GM12875 (cell line): ENCODE measurements around the gene LAIR2.

ENCODE experiments used
- H3K4me3 ChIP-seq: one replicate; pipeline ENCODE4 v1.5.1; 2011; ENCODE audit warnings: low read depth, low read length, control low read depth
- TF ChIP-seq, protein P1 (sequence below): IDR thresholded peaks from 2 replicates; pipeline ENCODE4 v1.5.1; 2011; ENCODE audit warnings: low read depth, mild to moderate bottlenecking, control low read depth, inconsistent platforms, low read length, moderate library complexity, borderline replicate concordance; ENCODE audit not compliant: insufficient read depth

The LAIR2 gene

GRCh38 chr19:54469496-54469934 is 33.1 kb upstream of the LAIR2 start:
- no peak overlapping the region for H3K4me3 ChIP-seq
- TF ChIP-seq, protein P1, sequence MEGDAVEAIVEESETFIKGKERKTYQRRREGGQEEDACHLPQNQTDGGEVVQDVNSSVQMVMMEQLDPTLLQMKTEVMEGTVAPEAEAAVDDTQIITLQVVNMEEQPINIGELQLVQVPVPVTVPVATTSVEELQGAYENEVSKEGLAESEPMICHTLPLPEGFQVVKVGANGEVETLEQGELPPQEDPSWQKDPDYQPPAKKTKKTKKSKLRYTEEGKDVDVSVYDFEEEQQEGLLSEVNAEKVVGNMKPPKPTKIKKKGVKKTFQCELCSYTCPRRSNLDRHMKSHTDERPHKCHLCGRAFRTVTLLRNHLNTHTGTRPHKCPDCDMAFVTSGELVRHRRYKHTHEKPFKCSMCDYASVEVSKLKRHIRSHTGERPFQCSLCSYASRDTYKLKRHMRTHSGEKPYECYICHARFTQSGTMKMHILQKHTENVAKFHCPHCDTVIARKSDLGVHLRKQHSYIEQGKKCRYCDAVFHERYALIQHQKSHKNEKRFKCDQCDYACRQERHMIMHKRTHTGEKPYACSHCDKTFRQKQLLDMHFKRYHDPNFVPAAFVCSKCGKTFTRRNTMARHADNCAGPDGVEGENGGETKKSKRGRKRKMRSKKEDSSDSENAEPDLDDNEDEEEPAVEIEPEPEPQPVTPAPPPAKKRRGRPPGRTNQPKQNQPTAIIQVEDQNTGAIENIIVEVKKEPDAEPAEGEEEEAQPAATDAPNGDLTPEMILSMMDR: no peak

GRCh38 chr19:54470276-54470887 is 32.2 kb upstream of the LAIR2 start:
- TF ChIP-seq, protein P1: no peak
- H3K4me3 ChIP-seq: no peak overlapping the region

DNA sequence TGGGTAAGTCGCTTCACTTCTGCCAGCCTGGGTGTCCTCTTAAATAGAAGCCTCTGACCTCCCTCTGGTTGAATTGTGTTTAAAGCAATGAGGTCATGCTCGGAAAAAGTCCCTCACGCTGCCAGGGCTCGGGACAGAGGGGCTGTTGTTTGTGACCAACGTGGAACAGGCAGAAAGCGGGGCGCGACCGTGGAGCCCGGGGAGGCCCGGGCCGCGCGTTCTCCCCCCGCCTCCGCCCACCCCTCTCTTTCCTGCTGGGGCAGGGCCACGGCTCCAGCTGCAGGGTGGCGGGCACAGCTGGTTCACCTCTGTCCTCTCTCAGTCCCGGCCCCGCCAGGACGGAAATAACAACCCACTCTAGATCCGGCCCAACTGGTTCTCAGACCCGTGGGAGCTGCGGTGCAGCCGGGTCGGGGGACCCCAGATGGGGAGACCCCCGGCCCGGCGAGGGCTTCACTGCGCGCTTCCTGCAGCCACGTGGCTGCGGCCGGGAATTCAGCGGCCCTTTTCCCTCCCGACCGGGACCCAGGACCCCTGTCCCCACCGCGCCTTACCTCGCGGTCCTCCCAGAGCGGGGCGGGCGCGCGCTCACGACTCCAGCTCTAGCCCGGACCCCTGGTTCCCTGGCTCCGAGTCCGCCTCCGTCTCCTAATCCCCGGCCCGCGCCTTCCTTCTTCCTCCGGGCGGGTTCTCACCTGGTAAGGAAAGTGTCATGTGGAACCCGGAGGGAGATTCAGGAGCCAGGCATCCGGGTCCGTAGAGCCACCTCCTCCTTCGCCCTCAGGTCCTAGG is 31.4 kb upstream of the LAIR2 start:
- TF ChIP-seq, protein P1: no peak
- H3K4me3 ChIP-seq: peak overlapping the region; percentile 21

DNA sequence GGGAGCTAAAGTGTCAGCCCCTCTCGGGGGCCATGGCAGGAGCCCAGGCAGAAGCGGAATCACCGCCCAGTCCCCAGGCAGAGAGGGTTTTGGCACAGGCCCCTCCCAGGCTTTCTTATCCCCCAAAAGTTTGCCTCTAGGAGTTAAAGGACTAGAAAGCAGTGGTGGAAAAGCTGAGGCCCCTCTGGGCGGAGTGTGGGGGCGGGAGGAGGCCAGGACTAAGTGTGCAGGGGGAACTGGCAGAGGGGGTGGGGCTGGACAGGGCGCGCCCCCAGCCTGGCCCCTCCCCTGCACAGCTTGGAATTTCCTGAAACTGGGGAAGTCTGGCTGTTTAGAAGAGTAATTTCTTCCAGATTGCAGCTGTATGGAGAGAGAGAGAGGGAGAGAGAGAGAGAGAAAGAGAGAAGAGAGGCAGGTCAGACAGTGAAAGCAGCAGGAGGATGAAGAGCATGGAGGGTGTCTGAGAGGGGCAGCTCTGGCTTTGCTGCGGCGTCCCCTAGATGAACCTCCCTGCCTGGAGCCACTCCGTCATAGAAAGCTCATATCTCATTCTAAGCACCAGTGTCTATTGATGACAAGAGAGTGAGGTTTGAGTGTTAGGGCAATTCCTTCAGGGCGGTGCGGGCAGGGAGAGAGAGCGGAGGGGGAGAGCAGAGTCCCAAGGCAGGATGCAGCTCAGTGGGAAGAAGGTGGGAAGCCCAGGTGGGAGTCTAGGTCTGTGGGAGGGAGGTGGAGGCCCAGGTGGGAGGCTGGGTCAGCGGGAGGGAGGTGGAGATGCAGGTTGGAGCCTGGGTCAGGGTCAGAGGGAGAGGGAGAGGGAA is 29.4 kb upstream of the LAIR2 start, which contains the start of gene CDC42EP5:
CDC42EP5 (minus strand) TSS at position 226 of the 821 bp plus-strand sequence. CDS start 7,749 bp downstream, outside the sequence.
- TF ChIP-seq, protein P1: no peak
- H3K4me3 ChIP-seq: no peak within 1 kb of the TSS

GRCh38 chr19:54473892-54474372 is 28.7 kb upstream of the LAIR2 start:
- H3K4me3 ChIP-seq: no peak overlapping the region
- TF ChIP-seq, protein P1: no peak

DNA sequence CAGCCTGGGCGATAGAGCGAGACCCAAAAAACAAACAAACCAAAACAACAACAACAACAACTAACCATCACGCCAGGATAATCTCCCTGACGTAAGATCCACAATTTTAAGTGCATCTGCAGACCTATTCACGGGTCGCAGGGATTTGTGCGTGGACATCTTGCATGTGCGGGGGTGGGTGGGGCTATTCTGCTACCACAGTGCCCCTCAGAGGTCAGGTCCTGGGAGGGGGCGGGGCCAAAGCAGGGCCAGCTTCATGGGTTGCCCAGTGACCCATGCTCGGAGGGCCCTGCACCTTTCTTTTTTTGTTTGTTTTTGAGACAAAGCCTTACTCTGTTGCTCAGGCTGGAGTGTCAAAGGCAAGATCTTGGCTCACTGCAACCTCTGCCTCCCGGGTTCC is 26.9 kb upstream of the LAIR2 start:
- TF ChIP-seq, protein P1: no peak
- no peak overlapping the region for H3K4me3 ChIP-seq
